Measurements from ENCODE around the gene HAUS7. TPM values are rescaled to one million over a fixed set of nuclear protein-coding genes. Genes with fewer than 3 reads are reported as not detected.

HAUS7 gene
- total RNA-seq, 1 donor from 2014 or later, result 13.1 TPM

DNA sequence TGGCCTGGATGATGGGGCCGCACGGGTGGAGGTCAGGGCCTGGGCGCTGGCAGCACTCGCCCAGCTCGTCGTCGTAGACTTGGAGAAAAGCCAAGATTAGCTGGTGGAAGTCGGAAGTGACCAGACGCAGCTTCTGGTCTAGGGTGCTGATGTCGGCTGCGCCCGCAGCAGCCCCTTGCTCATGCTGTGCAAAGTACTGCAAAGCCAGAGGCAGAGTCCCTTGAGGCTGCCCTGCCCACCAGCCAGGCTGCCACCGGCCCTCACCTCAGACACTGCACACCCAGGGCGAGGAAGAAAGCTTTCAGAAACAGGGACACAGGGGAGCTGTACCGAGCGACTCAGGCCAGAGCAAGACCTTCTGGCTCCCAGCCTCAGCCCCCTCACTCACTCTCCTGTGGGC, 14.8 kb downstream of the HAUS7 start:
- H3K36me3 ChIP-seq, result no peaks in the 10 kb centered on the region
- no peak overlapping the region for H3K27ac ChIP-seq
- no peak overlapping the region for H3K9ac ChIP-seq
- Mint-ChIP-seq H3K4me3 (no peak overlapping the region), H3K9me3 (peaks cover 9% of the 10 kb centered on the region), H3K27ac (no peak overlapping the region), H3K36me3 (peaks cover 6% of the 10 kb centered on the region), H3K27me3 (ENCODE audit: insufficient read depth, low read depth) (peaks cover 2% of the 10 kb centered on the region), H3K4me1 (no peaks in the 10 kb centered on the region)
- no peaks in the 10 kb centered on the region for H3K4me1 ChIP-seq
- H3F3A ChIP-seq (ENCODE audit: low read depth), result no peaks in the 10 kb centered on the region
- H3K9me3 ChIP-seq (ENCODE audit: low read depth), result no peaks in the 10 kb centered on the region
- no peak for DNase-seq (ENCODE audit: low spot score)
- no peak overlapping the region for H3K4me2 ChIP-seq
- H3K79me2 ChIP-seq (ENCODE audit: low read depth), result no peaks in the 10 kb centered on the region
- H3K4me3 ChIP-seq, result no peak overlapping the region
- TF ChIP-seq, protein P1, sequence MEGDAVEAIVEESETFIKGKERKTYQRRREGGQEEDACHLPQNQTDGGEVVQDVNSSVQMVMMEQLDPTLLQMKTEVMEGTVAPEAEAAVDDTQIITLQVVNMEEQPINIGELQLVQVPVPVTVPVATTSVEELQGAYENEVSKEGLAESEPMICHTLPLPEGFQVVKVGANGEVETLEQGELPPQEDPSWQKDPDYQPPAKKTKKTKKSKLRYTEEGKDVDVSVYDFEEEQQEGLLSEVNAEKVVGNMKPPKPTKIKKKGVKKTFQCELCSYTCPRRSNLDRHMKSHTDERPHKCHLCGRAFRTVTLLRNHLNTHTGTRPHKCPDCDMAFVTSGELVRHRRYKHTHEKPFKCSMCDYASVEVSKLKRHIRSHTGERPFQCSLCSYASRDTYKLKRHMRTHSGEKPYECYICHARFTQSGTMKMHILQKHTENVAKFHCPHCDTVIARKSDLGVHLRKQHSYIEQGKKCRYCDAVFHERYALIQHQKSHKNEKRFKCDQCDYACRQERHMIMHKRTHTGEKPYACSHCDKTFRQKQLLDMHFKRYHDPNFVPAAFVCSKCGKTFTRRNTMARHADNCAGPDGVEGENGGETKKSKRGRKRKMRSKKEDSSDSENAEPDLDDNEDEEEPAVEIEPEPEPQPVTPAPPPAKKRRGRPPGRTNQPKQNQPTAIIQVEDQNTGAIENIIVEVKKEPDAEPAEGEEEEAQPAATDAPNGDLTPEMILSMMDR (IDR thresholded peaks at IDR 0.05), result no peak
- no peak for TF ChIP-seq EZH2 (IDR thresholded peaks at IDR 0.05)
- TF ChIP-seq EZH2phosphoT487 (IDR thresholded peaks at IDR 0.05), result no peak
- no peak overlapping the region for H2AFZ ChIP-seq (replicated peaks)
- no peaks in the 10 kb centered on the region for H4K20me1 ChIP-seq (ENCODE audit: low read depth)
- no peaks in the 10 kb centered on the region for H3K27me3 ChIP-seq

- Mint-ChIP-seq H3K27ac (no peak overlapping the region), H3K36me3 (peaks cover 6% of the 10 kb centered on the region), H3K27me3 (ENCODE audit: insufficient read depth, low read depth) (peaks cover 2% of the 10 kb centered on the region), H3K4me3 (no peak overlapping the region), H3K4me1 (no peaks in the 10 kb centered on the region), H3K9me3 (peaks cover 9% of the 10 kb centered on the region)
- Histone ChIP-seq H4K20me1 (ENCODE audit: low read depth) (no peaks in the 10 kb centered on the region), H2AFZ (replicated peaks) (no peak overlapping the region), H3K36me3 (no peaks in the 10 kb centered on the region), H3K4me1 (no peaks in the 10 kb centered on the region), H3K79me2 (ENCODE audit: low read depth) (no peaks in the 10 kb centered on the region), H3K9me3 (ENCODE audit: low read depth) (no peaks in the 10 kb centered on the region), H3K4me3 (no peak overlapping the region), H3K27ac (no peak overlapping the region), H3K27me3 (no peaks in the 10 kb centered on the region), H3K9ac (no peak overlapping the region), H3F3A (ENCODE audit: low read depth) (no peaks in the 10 kb centered on the region), H3K4me2 (no peak overlapping the region)
- TF ChIP-seq, protein P1 (IDR thresholded peaks at IDR 0.05), result no peak
- TF ChIP-seq EZH2 (IDR thresholded peaks at IDR 0.05), result no peak
- no peak for DNase-seq (ENCODE audit: low spot score)
Observed at GRCh38 chrX:153454901-153455550, 15.3 kb downstream of the HAUS7 start.

DNA sequence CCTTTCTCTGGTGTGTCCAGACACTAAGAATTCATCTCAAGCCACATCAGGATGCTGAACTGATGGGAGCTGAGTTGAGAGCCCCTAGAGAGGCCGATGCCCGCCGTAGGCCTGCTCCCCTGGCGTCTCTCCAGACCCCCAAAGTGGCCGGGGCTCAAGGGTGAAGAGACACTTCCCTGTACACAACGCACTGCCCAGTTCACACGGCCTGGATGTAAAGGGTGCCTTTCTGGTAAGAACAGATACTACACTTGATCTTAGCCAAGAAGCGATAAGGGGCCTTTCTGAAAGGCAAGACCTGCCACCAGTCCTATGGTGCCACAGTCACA, 19.5 kb downstream of the HAUS7 start:
- Histone ChIP-seq H3K36me3 (no peaks in the 10 kb centered on the region), H4K20me1 (ENCODE audit: low read depth) (no peaks in the 10 kb centered on the region), H2AFZ (replicated peaks) (no peak overlapping the region), H3F3A (ENCODE audit: low read depth) (no peaks in the 10 kb centered on the region), H3K4me2 (no peak overlapping the region), H3K9ac (no peak overlapping the region), H3K4me3 (no peak overlapping the region), H3K27me3 (no peaks in the 10 kb centered on the region), H3K9me3 (ENCODE audit: low read depth) (no peaks in the 10 kb centered on the region), H3K79me2 (ENCODE audit: low read depth) (no peaks in the 10 kb centered on the region), H3K4me1 (no peaks in the 10 kb centered on the region), H3K27ac (no peak overlapping the region)
- H3K36me3 Mint-ChIP-seq, result peaks cover 2% of the 10 kb centered on the region
- no peak overlapping the region for H3K4me3 Mint-ChIP-seq
- H3K4me1 Mint-ChIP-seq, result no peaks in the 10 kb centered on the region
- TF ChIP-seq EZH2phosphoT487 (IDR thresholded peaks at IDR 0.05) (no peak), EZH2 (IDR thresholded peaks at IDR 0.05) (no peak)
- TF ChIP-seq, protein P1 (IDR thresholded peaks at IDR 0.05), result no peak
- H3K27ac Mint-ChIP-seq, result no peak overlapping the region
- H3K9me3 Mint-ChIP-seq, result peaks cover 10% of the 10 kb centered on the region
- H3K27me3 Mint-ChIP-seq (ENCODE audit: insufficient read depth, low read depth), result peaks cover 2% of the 10 kb centered on the region
- no peak for DNase-seq (ENCODE audit: low spot score)
